ENCODE results near the gene TFCP2.
A peak's percentile ranks its signal among the peaks of the same experiment; 100 is the strongest.
"Not testable (repeated sequence)": the region's sequence is repeated elsewhere in the genome, so short reads cannot be mapped to it uniquely, and the experiment has no call there.

Gene TFCP2

DNA sequence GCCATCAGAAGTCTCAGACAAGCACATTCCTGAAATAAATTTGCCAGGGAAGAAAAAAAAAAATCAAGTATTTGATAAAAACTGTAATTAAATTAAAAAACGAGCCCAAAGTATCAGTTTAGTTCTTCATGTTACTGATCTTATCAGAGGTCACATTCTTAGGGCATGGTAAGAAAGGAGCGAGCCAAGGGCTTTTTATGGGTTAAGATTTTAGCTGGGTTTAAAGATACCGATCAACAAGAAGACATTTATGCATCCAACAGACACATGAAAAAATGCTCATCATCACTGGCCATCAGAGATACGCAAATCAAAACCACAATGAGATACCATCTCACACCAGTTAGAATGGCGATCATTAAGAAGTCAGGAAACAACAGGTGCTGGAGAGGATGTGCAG lies 94.6 kb downstream of the TFCP2 start:
- DNase-seq, result not testable (repeated sequence)

DNA sequence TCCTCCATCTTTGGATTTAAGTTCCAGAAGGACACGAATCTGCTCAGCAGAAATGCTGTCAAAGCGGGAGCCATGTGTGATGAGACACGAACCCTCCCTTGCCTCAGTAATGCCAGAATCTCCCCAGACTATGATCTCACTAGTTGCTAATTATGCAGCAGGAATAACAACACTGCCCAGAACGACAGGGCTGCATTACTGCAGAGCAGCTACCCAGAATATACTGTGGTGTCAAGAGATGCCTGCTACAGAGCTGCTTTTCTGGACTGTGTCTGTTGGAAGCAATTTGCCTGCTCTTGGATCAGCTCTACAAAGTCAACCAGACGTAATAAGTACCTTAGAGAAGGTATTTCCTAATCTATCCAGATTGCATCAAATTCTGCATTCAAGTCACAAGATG lies 95.0 kb downstream of the TFCP2 start:
- DNase-seq, result no peak

DNA sequence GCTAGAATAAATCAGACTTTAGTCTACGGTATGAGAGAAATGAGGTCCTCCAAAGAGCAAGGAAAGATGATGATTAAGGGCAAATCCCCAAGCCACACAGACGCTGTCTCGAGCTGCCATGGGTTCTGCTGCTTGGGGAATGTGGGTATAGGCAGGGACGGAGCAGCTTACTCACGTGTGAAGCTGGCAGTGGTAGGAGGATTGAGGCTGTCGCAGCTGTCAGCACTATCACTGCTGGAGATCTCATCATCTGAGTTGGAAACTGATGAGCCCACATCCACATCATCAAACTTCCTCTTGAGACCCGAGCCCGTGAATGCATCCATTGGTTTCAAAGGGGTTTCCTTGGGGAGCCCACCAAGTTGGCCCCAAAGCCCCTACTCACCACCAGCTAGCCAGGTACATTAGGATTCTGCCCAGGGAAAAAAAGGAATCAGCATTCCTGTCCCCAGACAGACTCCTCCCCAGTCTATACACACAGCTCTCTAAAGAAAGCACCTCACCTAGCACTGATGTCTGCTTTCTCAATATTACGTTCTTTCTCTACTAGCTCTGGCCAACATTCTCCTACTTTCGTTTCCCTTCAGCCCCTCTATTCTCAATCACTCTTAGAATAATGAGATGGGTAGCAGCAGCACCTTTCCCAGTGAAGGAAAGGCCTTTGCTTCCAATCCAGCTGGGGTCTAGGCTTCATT lies 96.6 kb downstream of the TFCP2 start:
- no peak for DNase-seq

DNA sequence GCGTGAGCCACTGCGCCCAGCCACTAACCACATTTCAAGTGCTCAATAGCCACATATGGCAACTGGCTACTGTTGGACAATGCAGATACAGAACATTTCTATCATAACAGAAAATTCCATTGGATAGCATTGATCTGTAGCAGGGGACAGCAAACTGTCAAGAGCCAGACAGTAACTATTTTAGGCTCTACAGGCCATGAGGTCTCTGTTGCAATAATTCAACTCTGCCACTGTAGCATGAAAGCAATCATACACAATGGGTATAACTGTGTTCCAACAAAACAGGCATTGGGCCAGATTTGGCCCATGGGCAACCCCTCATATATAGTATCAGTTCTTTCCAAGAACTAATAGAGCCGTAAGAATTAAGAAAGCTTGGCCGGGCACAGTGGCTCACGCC lies 97.5 kb downstream of the TFCP2 start:
- DNase-seq, result no peak

DNA sequence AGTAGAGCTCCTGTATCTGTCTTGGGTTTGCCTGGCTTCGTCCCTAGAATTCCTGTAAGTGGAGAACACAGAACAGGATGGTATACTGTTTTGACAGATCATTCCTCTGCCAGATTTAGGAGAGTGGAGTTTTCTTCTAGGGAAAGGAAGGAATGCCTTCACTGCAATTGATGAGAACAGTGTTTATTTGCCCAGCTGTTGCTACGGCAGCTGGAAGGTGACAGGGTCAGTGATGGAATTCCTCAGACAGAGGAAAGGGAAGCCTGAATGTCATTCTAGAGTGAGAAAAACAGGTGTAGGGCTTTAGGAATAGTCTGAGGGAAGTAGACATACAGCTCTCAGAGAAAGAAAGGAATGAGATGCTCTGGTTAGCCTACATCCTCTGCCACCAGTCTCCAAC lies 101.3 kb downstream of the TFCP2 start:
- no peak for DNase-seq

DNA sequence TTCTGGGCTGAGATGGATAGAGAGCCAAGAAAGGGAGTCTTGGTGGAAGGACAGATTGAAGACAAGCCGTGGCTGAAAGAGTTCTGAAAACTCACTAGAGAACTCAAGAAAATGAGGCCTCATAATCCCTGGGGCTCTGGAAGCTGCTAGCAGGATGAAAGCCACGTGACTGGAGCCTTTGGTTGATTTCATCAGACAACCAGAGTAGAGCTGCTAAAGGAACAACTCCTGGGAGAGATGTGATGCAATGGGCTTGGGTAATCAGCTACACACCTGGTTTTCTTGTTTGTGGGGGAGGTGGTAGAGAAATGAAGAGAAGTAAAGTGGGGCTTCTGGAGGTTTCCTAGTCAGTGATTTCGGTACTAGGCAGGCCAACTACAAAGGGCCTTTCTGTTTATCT lies 102.9 kb downstream of the TFCP2 start:
- DNase-seq, result no peak

DNA sequence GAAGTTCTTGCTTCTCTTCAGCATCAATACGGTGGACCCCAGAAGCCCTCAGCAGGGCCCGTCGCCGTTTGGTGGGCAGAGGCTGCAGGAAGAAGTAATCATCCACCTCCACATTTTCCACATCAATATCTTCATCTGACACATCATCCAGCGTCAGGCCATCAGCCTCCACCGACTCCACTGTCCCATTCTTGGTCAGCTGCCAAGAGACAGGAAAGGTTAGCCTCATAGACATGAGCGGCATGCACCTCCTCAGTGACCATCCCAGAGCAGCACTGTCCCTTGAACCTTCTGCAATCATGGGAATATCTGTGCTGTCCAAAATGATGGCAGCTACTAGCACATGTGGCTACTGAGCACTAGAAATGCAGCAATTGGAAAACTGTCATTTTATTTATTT lies 105.2 kb downstream of the TFCP2 start:
- DNase-seq, result no peak

DNA sequence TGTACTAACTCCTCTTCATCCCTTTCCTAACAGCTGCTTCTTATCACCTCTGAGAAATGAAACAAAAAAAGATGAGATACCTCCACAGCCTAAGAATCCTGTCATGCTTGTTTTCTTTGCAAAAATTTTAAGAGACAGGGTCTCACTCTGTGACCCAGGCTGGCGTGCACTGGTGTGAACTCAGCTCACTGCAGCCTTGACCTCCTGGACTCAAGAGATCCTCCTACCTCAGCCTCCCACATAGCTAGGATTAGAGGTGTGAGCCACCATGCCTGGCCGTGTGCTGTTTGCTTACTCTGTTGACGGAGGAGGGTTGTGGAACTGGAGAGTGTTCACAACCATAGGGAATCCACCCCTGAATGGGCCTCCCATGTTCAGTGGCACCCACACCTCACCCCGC lies 105.7 kb downstream of the TFCP2 start:
- no peak for DNase-seq

DNA sequence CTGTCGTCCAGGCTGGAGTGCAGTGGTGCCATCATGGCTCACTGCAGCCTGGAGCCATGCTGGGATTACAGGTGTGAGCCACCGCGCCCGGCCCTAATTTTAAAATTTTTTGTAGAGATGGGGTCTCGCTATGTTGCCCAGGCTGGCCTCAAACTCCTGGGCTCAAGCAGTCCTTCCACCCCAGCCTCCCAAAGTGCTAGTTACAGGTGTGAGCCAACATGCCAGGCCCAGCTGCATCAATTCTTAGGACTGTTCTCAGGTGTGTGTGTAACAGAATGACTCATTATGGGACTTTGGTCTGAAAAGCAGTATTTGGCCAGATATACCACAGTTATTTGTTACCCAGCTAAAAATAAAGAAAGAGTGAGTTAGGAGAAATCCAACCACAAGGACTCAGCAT lies 107.4 kb downstream of the TFCP2 start:
- DNase-seq, result no peak

DNA sequence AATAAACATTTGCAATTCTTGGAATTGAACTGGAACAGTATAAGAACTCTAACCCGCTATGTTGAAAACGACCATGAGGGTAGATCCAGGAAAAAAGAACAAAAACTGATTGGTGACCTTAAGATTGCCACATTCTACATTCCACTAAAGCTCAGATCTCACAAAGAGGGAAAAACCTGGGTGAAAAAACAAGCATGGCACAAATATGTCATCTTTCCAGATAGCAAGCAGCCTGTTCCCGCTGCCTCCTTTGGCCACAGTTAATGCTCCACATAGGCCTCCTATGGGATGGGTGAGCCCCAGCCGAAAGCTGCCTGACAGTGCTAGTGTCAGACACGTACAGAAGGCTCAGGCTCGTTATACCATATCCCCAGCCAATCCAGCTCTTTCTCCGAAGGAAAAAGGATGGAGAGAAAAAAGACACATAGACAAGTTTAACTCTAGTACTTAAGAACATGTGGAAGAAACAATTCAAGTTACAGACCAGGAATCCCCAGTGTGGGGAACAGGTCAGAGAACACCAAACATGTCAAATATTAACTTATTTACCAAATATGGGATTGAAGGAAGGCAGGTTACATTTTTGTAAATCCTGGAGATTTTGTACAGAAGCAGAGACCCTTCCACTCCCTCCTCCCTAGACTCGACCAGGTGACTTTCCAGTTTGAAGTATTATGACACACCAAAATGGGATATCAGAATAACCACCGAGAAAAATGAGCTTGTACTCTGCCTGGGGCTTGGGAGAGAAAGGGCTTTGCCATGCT lies 110.1 kb downstream of the TFCP2 start:
- no peak for DNase-seq

DNA sequence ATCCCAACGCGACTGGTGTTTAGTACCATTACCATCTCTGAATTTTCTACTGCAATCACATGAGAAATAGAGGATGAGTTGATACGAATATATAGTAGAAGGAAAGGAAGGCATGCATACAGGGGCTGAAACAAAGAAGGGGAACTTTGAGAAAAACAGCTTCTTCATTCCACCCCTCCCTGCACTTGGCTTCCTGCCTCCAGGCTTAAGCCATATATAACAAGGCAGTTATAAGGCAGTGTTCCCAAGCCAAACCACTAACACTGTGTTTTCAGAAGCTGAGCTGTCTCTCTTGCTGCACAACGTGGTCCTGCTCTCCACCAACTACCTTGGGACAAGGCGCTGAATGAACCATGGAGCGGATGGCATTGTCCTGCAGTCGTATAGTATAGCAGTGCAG lies 113.8 kb downstream of the TFCP2 start:
- DNase-seq, result peak; percentile 30

DNA sequence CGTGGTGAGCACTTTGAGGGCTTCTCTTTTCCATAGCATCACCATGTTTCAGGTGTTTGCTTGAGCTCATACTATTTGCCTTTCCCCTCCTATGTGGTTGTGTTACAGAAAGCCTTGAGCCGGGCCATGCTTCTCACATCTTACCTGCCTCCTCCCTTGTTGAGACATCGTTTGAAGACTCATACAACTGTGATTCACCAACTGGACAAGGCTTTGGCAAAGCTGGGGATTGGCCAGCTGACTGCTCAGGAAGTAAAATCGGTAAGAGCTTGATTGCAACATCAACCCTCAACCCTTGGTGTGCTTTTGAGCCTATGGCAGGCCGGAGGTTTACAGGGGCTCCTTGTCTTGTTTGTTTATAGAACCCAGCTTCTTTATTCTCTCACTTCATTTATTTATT lies 116.7 kb downstream of the TFCP2 start:
- DNase-seq, result no peak

DNA sequence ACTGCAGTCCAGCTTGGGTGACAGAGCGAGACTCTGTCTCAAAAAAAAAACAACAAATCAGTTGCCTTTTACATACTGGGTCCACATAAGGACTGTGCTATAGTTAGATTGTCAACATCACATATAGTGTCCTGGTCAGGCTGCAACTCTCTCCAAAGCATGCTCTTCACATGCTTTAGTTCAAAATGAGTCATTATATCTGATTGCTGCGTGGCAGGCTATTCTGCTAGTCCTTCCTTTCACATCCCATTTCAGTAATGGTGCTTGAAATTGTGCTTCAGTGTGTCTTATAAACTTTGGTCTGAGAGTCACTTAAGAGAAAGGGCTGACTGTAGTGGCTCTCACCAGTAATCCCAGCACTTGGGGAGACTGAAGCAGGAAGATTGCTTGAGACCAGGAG lies 117.9 kb downstream of the TFCP2 start:
- DNase-seq, result no peak

DNA sequence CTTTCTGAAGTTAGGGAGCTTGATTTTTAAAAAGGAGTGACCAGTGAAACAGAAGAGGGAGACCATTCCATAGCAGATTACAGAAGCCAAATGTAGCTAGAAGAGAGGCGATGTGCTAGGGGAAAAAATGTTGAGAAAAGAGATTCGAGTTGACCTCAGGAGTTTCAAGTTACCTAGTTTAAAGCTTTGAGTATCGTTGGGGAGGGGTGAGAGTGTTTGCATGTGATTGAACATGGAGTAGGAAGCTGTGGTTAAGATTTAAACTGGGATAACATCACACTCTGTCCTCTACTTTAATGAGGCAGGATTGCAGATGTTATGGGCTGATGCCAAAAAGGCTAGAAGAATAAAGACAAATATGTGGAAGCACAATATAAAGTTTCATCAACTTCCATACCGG lies 121.1 kb downstream of the TFCP2 start:
- DNase-seq, result no peak

DNA sequence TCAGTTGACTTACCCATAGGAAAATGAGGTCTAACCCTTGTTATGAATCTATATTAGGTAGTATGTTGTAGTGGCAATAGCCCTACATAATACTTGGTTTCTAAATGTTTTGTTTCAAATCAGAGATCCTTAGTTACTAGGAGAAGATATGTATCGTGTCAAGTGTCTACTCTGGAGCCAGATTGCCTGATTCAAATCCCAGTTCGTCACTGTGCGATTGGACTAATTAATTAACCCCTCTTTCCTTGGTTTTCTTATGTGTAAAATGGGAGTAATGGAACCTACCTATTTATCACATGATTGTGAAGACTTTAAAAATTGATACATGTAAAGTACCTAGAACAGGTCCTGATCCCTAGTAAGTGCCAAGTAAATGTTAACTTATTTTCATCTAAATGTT lies 123.4 kb downstream of the TFCP2 start:
- DNase-seq, result no peak

DNA sequence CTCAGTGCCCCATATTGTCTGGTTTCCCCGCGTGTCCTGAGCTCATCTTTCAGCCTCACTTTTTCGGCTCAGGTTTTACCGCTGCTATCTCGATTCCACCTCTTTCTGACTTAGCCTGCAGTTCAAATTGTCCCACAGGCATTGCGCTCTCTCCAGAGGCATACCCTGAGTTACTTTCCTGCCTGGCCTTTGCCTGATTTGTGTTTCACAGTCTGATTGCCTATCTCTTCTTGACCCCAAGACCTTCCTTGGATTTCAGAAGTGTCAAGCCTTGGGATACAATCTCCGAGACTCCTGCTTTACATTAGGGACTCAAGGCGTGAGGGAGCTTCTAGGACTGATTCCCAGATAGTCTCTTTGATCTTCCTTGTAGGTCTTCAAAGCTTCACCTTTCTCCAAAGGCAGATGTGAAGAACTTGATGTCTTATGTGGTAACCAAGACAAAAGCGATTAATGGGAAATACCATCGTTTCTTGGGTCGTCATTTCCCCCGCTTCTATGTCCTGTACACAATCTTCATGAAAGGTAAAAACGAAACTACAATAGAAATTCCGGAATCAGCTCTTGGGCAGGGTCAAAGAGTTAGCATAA lies 124.2 kb downstream of the TFCP2 start:
- no peak for DNase-seq

DNA sequence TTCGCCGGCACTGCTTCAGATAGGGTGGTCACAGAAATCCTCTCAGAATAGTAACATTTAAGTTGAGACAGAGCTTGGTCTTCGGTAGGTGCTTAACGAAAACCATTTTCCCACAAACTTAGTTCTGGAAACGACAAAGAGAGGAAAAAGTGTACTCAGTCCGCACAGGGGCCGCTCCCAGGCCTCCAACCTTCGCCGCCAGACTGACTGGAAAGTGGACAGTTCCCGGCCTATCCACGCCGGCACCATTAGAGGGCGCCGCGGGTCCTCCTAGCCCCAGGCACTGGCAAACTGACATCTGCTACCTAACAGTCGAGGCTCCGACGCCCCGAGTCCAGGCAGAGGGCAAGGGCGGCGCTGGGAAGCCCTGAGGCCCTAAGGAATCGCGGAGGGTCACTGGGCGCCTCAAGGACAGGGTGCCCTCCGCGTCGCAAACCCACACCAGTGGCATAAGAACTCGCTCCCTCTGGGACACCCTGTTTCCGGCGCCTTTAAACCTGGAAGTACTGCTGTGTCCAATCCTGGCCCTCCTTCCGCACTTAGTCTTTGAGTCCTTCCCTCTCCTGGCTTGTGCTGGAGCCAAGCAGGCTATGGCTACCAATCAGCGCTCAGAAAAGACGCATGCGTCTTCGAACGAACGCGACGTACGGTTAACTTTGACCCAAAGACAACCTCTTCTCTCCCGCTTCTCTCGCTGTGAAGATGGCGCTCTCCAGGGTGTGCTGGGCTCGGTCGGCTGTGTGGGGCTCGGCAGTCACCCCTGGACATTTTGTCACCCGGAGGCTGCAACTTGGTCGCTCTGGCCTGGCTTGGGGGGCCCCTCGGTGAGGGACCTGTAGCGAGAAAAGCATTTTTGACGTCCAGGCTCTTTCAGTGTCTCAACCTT lies 125.0 kb downstream of the TFCP2 start, which contains the start of gene LETMD1:
Gene LETMD1 (plus strand): TSS at position 673 of the 886 bp plus-strand sequence. CDS start 30 bp downstream, at position 703.
- DNase-seq, result peak; percentile 98

All from femur (tissue), 1 donor.